Inflammatory macrophage treated with lipopolysaccharide for 1 hour (primary cell): ENCODE measurements around the gene ZNF664.

ENCODE experiments used
- DNase-seq, 2 donors: peaks; one replicate each; pipeline ENCODE4 v3.0.0-alpha.2; 2020 to 2022

Gene ZNF664

DNA sequence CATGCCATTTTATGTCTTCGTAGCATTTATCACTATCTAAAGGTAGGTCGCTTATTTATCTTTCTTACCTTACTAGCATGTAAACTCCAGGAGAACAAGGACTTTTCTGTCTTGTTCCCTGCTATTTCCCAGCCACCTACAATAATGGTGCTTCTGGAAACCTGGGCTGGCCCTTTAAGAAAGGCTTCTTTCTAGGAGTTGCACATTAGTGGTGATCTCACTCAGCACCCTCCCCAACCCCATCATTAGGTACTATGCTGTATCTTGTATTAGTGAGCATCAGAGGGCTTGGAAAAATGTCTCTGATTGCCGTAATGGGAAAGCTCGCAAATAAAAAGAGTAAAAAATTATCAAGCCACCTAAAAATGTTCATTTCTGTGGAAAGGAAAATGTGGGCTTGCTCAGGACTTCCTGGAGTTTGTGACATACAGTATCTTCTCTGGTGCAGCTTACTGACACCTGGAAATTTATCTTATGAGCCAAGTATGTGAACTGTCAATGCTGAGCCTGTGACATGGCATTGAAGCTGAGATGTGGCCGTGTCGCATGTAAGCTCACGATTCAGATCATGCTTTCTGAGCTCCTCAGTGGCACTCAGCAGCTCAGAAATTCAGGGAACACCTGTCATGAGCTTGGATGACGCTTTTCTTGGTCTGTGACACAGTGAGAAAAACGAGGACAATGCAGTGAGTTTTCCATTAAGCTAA, 12.8 kb upstream of the ZNF664 start:
- DNase-seq, result no peak

DNA sequence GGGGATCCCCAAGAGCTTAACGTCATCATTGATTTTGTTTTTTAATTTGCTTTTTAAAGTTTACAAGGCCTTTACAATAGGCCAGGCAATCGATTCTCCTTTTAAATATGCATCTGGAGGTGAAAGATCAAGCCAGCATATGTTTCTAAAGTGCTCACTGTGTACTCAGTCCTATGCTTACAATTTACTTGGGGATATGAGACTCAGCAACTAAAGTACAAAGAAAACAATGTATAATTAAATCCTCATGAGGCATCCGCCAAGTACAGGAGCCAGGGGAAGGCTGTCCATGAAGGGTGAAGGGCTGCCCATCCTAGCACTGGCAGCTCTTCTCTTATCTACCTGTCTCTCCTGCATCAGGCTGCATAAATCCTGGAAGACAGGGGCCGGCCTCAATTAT, 12.2 kb upstream of the ZNF664 start:
- no peak for DNase-seq

DNA sequence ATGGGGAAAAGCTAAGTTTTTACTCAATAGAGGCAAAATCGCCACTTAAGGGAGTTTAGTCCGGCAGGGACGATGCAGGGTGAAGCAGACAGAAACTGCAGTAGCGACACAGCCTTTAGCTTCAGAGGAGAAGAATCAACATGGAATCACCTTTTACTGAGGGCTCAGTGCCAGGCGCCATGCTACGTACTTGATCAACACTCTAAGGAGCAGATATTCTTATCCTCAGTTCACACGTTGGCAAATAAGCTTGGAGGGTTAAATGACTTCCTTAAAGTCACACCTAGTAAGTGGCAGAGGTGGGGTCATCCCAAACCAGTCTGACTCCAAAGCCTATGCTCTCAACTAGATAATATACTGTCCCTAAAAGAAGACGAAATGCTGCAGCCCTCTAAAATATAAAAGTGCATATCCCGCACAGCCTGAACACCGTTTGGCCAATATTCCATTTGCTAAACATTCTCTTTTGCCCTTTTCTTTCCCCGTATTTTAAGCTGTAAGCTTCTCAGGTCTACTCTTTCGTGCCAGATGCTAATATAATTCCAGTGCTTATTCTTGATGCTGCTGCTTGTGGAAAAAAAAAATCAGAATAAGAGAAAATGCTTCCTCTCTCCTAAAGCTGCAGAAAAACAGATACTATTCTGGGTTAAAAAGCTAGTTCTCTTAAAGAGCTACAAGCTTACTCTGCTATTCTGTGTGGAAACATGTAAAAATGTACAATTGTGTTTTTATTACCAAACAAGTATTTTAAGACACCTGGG, 11.2 kb upstream of the ZNF664 start:
- no peak for DNase-seq

DNA sequence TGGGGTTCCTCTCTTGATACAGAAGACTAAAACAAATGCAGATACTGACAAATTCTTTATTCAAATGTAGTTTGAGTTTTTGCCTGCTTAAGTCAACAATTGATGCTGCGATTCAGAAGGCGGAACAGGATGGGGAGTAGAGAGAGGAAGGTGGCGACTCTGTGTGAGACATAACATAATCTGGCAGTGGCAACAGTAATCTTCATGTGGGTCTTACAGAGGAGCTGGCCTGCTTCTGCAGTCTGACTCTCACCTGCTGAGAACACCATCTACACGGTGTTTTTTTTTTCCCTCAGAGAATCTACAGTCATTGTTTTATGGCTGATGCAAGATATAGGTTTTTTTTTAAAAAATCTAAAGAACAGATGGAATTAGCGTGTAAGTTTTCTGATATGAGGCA, 10.5 kb upstream of the ZNF664 start:
- DNase-seq, result no peak

DNA sequence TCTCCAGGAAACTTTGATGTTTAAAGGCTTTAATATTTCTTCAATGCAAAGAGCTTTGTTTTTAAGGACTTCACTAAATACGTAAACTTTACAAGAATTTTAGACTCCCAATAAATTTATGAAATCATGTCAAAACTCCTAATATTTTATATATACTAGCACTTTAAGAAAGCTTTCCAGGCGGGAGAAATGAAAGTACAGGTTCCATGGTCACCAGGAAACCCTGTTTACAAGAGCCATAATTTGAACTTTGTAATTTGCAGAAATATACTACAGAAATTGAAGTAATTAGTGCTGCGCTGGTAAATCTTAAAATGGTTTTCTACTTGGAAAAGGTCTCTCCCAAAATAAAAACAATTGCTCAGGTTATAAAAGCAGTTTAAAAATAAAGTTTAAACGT, 9.2 kb upstream of the ZNF664 start:
- DNase-seq, result no peak

DNA sequence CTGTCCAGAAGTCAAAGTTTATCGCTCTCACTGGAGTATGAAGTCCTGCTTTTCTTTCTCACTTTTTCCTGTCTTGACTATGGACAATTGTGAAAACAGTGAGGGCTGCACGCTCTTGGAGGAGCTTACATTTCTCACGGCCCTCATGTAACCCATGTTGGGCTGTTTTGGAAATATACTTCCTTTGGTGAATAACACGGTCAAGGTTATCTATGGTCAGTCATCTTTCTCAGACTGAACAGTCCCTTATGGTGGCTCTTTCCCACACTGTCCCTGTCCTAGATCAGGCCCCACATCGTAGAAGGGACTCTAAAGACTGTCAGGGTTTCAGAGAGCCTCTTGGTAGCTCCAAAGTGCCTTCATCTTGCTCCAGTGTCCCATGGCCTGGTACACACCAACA, 7.6 kb upstream of the ZNF664 start:
- no peak for DNase-seq

DNA sequence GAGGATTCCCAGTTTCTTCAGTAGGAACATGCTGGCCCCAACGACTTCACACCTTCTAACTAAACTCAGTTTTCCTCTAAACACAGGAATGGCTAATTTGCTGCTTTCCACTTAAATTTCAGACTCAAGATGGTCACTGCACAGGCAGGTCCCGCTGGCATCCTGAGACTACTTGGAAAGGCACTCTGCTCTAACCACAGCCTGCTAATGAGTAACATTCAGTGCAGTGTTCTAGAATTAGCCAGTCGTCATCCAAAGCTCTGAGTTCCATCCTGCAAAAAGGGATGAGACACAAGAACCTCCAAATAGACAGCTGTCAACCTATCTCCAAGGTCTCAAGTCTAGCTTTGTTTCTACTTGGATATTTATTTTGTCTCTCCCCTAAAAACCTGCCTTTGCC, 6.4 kb upstream of the ZNF664 start:
- no peak for DNase-seq

DNA sequence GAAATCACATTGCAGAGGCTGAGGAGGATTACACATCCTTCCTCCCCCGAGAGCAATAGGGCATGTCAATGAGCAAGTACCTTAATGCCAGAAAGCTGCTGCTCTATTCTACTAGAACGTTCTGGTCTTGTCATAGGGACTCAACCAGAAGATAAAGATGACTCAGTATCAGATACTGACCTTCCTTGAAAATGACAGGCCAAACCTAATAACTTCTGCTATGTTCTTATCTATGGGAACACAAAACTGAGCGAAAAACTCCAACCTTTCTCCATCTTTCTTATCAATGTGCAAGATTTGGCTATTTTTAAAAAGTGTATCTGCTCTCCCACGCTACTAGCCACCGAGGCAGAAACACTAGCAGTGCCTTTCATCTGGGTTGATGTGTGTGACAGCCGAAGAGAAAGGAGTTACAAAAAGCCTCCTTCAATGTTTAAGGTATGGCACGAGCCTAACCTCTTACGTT, 5.9 kb upstream of the ZNF664 start:
- DNase-seq, result no peak

DNA sequence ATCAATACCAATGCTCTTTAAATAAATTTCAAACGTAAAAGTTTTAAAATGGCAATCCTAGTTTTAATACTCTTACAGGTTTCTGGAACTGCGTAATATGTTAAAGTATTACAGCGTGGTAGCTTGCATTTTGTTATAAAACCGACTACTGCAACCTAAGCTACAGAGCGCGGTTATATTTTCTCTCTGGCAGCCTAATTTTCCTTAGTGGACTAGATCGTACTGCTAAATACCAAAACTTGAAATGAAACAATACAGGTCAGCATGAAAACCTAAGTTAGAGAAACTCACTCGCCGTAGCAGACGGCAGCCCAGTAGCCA, 1.6 kb upstream of the ZNF664 start:
- no peak for DNase-seq

DNA sequence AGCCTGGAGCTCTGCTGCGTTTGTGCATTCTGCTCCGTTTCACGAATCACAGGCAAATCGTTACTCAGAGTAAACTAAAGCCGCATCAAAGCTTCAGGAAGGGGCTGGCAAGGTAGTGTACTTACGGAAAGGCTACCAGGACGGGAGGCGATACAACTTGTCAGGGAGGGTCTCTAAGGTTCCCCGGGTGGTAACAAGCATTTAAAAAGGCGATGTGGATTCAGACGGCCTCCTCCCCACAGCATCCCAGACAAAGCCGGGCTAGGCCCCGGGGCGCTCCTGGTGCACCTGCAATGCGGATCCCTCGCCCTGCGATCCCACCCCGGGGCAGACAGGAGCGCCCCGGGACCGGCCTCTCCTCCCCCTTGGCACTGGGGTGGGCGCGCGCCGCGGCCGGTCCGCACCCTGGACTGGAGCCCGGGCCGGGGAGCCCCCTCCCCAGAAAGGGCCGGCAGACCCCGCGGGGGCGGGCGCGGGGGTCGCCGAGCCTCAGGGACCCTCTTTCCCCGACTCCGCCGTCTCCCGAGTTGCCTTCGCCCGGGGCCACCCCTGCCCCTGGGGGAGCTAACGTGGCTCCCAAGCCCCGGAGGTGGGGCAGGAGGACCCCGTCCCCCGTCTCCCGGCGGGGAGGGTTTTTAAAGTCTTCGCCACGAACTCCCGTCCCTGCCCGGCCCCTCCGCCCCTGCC, 1.1 kb upstream of the ZNF664 start:
- no peak for DNase-seq

DNA sequence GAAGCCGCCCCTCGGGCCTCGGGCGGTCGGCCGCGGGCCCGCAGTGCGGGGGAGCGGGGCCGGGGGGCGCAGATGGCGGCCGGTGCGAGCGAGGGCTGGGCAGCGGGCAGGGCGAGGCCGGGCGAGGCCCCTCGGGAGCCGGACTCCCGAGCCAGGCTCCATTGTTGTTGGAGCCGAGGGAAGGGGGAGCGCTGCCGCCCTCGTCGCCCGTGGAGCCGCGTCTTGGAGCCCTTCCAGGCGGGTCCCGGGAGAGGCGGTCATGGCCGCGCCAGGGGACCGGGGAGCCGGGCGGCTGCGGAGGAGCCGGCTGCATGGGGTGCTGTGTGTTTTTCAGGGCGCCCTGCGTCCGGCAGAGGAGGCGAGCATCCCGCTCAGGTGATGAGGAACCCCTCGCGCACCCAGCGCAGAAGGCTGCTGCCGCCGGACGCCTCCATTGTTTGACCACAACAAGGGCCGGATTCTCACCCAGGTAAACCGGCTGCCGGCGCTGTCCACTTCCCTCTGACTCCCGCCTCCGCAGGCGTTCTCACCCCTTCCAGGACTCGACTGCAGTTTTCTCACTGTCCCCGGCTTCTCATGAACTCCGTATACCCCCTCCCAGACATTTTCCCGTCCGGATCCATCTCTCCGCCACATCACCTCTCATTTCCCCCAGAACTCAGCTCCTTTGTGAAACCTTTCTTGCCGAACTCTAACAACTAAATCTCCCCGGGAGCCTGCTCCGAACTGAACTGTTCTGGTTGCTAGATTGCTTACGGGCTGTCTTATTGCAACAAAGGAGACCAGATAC, 732 bp downstream of the ZNF664 start:
- no peak for DNase-seq

DNA sequence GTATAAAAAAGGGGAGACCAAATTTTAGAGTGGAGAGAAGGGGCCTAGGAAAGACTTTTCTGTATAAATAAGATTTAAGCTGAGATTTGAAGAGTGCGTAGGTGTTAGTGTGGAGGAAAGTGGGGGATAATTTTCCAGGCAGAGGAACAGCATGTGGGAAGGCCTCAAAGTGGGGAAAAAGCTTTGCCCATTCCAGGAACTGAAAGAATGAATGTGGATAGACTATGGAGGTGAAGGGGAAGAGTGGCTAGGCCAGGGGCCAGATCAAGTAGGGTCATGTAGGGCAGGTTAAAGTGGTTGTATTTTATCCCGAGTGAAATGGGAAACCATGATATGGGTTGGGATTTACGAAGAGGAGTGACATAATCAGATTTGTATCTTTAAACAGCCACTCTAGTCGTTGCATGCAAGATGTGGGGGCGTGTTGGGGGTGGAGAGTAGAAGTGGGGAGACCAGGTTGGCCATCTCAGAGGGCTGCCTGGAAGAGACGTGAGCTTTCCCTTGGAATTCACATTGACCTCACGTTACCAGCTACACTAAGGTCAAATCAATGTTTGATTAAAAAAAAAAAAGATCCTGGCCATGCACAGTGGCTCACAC, 3.3 kb downstream of the ZNF664 start:
- no peak for DNase-seq

DNA sequence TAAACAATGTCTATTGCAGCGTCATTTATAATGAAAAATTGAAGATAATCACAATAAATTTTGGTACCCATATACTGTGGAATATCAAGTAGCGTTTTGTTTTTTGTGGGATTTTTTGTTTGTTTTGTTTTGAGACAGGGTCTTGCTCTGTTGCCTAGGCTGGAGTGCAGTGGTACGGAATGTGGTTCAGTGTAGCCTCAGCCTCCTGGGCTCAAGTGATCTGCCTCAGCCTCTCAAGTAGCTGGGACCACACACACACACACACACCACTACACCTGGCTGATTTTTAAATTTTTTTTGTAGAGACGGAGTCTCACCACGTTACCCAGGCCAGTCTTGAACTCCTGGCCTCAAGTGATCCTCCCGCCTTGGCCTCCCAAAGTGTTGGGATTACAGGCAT, 6.6 kb downstream of the ZNF664 start:
- no peak for DNase-seq

DNA sequence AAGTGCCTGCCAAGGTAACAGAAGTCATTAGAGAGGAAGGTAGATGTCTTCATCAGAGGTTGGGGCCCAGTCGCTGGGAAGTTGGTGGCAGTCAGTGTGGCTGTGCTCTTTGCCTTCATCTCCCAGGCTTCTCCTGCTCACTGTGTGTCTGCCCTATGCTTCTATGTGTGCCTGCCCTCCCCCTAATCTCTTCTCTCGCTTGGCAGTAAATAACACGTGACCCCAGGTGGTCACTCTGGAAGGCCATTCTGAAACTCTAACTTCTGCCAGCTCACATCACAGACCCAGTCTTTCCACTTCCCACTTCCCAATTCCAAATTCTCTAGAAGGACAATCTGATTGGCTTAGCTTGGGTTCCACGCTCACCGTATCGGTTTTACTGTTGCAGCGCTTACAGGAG, 9.3 kb downstream of the ZNF664 start:
- DNase-seq, result no peak

DNA sequence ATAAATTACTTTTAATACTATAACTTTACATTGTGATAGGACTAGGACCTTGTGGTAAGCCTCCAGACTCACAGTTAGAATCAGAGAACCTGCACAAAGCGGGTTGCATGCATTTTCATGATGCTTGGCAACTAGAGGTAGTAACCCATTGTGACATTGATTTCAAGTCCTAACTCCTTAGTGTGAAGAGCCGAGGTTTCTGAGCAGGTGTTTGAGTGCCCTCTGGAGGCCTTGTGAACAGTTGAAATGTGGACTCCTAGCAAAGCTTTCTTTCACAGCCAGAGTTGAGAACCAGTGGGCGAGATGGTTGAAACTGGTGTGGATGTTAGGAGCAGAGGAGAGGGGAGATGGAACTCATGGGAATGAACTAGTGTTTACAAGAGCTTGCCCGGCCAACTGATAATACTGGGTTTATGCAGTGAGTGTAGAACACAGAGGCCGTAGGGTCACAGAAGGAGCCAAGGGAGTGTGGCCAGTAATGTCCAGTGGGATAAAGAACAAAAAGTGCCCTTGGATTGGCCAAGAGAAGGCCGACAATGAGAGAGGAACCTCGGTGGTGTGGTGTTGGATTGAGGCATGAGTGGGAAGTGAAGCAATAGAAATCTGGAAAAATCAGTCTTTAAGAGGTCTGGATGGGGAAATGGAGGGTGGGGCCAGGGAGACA, 10.9 kb downstream of the ZNF664 start:
- peak; percentile 62 to 66 for DNase-seq

DNA sequence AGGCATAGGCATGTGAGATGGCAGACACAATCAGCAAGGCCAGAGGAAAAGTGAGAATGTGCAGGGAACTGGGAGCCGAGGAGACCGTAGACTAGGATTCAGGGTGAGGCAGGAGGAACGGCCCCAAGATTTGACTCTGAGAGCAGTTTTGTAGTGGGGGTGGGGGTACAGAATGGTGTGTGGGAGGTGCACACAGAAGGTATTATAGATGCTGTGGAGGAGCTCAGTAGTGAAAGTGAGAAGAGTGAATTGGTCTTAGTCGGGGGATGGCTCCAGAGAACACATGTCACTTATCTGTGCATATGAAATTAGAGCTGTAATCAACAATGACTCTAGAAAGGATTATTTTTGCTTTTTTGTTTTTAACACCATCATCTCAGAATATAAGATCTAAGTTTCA, 11.9 kb downstream of the ZNF664 start:
- DNase-seq, result no peak

DNA sequence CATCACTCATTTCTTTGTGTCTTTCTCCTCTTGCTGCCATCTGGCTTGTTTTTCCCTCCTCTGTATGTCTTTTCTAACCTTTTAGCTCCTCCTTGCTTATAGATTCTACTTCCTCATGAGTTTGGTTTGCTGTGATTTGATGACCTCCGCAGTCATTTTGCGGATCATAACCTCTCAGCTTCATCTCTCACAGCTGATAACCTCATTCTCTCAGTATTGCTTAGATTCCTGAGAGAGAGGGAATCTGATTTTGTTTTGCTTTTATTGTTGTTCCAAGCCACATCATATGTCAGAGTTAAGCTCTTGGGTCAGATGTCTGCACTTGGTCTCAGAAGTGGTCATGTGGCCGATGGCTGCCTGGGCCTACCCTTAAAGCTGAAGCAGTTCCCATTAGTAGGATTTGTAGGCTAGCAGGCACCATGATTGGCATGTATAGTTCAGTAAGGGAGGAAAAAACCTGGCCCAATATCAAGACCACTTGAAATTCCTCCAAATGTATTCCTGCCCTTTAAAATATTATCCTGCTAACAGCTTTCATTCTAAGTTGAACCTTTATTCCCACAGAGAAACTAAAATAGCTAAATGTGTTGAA, 13.5 kb downstream of the ZNF664 start:
- DNase-seq, result no peak

DNA sequence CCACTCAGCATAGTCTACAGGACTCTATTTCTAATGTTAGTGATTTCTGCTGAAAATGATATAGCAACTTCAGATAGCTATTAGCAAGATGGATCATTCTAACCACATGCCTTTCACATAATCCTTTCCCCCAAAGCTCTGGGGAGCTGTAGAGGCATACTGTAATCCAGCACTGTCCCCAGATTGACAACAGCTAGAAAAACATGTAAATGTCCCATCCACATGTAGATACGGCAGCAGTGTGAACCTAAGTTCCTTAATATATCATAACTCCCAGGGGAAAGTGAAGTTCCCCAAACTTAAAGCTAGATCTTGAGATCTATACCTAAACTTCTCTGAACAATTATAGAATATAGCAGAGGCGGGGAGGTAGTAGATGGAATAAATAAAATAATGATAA, 14.0 kb downstream of the ZNF664 start:
- no peak for DNase-seq

DNA sequence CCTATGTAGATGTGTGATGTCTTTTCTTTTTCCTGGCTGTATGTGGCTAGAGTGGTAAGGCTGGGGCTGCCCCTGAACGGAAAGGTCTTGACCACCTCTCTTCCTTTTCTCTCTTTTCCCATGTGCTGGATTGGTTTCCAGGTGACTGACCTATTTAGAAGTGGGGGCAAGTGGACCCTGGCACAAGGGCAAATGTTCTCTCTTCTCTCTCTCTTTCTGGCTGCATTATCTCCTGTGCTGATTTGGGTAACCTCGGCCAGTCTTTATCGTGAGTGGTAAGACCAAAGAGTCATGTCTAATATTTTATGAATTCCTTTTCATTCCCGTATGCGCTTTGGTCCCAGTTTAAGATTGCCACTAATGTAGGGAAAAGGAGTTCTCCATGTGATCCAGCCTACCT, 16.2 kb downstream of the ZNF664 start:
- DNase-seq, result no peak

DNA sequence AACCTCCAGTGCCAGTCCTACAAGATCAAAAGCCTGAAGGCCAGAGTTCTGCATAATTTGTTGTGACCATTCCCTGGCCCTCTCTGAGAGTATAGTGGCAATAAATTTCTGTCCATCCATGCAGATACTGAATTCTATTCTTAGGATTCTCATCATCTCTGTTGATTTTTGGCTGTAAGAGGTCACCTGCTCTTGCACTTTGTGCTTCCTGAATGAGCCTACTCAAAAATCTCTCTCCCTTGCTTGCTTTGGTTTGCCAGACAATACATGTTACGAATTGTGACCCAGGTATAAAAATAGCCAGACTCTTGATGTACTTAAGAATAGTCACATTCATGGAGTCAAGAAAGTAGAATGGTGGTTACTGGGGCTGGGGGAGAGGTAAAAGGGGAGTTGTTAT, 16.7 kb downstream of the ZNF664 start:
- no peak for DNase-seq

DNA sequence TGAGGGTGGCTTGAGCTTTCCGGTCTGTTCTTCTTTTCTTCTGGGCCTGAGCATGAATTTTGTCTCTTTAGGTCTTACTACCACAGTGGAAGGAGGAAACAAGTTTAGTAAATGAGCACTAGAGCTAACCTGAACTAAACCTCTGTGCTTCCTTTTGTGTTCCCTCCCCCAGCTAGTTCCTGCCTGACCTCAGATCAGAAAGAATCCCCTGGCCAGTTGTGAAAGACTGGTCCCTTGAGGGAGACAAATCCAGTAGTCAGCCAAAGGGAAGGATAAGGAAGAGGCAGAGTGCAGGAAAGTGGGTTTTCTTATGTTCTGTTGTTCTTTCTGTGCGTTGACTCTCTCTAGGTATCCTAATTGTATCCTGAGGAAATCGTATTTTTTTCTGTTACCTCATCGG, 17.5 kb downstream of the ZNF664 start:
- DNase-seq, result peak in 1 of 2 donors; percentile 56

DNA sequence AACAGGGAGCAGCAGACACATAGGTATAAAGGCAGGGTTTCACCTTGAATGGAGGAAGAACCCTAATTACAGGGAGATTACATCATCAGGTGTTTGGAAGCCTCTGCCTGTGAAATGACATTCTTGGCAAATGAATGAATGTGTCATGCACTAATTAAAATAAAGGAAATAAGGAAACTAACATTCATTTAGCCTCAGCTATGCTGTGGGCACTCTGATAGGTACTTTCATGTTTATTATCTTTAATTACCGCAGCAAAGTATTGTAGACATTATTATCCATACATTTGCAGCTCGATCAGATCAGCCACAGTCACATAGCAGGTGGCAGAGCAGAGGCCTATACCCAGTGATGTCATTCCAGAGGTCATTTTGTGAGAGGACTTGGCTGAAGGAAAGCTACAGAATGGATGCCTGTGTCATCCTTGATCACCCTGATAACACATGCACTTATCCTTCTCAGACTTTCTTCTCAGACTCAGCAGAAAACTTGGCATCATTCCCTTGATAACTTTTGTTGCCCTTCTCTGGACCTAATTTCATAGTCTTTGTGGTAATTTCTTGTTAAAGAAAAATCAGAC, 18.4 kb downstream of the ZNF664 start:
- no peak for DNase-seq
